Lung (tissue), 12 donors: ENCODE measurements around the gene NHSL1. TPM values are rescaled to one million over a fixed set of nuclear protein-coding genes. Genes with fewer than 3 reads are reported as not detected.

Experiments
- ATAC-seq: fragments of 200-7000 bp; cut with Tn5 transposase; one replicate; pipeline ENCODE4 v1.9.1; 2020; ENCODE audit warnings: moderate number of reproducible peaks; ENCODE audit not compliant: insufficient read depth, low FRiP score
- DNase-seq, 3 donors: peaks; one replicate each; pipeline ENCODE4 v3.0.0-alpha.2; 2013 to 2017
- H3K27ac ChIP-seq, 2 donors: one replicate each; pipeline ENCODE4 v1.5.1; 2013; ENCODE audit warnings: mild to moderate bottlenecking in 2 of 2, moderate library complexity in 2 of 2, control low read depth in 1 of 2, inconsistent platforms in 1 of 2, low read depth in 1 of 2, low read length in 1 of 2
- H3K27me3 ChIP-seq, 3 donors: one replicate each; pipeline ENCODE4 v1.5.1; 2013; ENCODE audit warnings: low read length in 2 of 3; ENCODE audit not compliant: control insufficient read depth in 3 of 3, insufficient read depth in 3 of 3
- H3K36me3 ChIP-seq, 4 donors: one replicate each; pipeline ENCODE4 v1.5.1; 2013; ENCODE audit warnings: low read length in 4 of 4, mild to moderate bottlenecking in 1 of 4, moderate library complexity in 1 of 4; ENCODE audit not compliant: control insufficient read depth in 4 of 4, insufficient read depth in 4 of 4
- H3K4me1 ChIP-seq, 5 donors: one replicate each; pipeline ENCODE4 v1.5.1; 2013; ENCODE audit warnings: low read length in 5 of 5, mild to moderate bottlenecking in 2 of 5, moderate library complexity in 1 of 5; ENCODE audit not compliant: control insufficient read depth in 5 of 5, insufficient read depth in 5 of 5
- H3K4me3 ChIP-seq: one replicate; pipeline ENCODE4 v1.5.1; 2013; ENCODE audit warnings: mild to moderate bottlenecking, control low read depth, moderate library complexity
- H3K9ac ChIP-seq, 2 donors: one replicate each; pipeline ENCODE4 v1.5.1; 2013; ENCODE audit warnings: low read length in 2 of 2, control low read depth in 1 of 2; ENCODE audit not compliant: insufficient read depth in 1 of 2
- H3K9me3 ChIP-seq, 4 donors: one replicate each; pipeline ENCODE4 v1.5.1; 2013; ENCODE audit warnings: low read length in 3 of 4, mild to moderate bottlenecking in 1 of 4, moderate library complexity in 1 of 4; ENCODE audit not compliant: control insufficient read depth in 4 of 4, insufficient read depth in 3 of 4
- CTCF ChIP-seq: IDR thresholded peaks from 2 replicates; pipeline ENCODE4 v1.5.1; 2012; ENCODE audit warnings: mild to moderate bottlenecking; ENCODE audit errors: control extremely low read depth, extremely low read depth
- WGBS, 2 donors: extraction: QIAGEN DNeasy Blood & Tissue Kit; methylation state at CpG; one replicate each; pipeline ENCODE4 v1.1.7; 2013; 5-methylcytosine and 5-hydroxymethylcytosine counted together
- polyA plus RNA-seq, 2 donors: library from polyadenylated mRNA; stranded (reverse); fragments of 200-250 nt; gene quantifications; one replicate each; pipeline ENCODE4 v1.2.1, GENCODE V29; 2013
- total RNA-seq, 2 donors: library from RNA; depleted of rRNA in 1 of 2; stranded (reverse); fragments of >200 nt in 1 of 2; gene quantifications; one replicate each; pipeline ENCODE4 v1.2.1, GENCODE V29; 2014 to 2021
- donor health status: control.
- donor health status: control.
- donor health status: Bipolar disorder and iron deficiency.
- donor health status: healthy.
- donor health status: DM: yes; HTN: yes; CAD: no.

Gene NHSL1
- total and polyA plus RNA-seq, 4 donors, result 5.2 to 53.7 (median 30.4) TPM

- peak in 2 of 3 donors; percentile 31 to 52 for DNase-seq
- H3K36me3 ChIP-seq, result no peaks in the 10 kb centered on the region
- H3K9ac ChIP-seq, result no peak overlapping the region
- H3K4me1 ChIP-seq, result peaks cover 3 to 79% (median 46%) of the 10 kb centered on the region in 5 donors
- 56 to 78% methylated on average over 4 of the region's 4 CpGs for WGBS, 2 donors
- H3K27me3 ChIP-seq, result no peaks in the 10 kb centered on the region
- no peaks in the 10 kb centered on the region for H3K9me3 ChIP-seq
- ATAC-seq, result no peak
- no peak for TF ChIP-seq CTCF
- peak overlapping the region; percentile 54 to 92 for H3K27ac ChIP-seq
- H3K4me3 ChIP-seq, result no peak overlapping the region
These were observed 41.2 kb upstream of the NHSL1 start for GRCh38 chr6:138540468-138540867.

- Histone ChIP-seq H3K36me3 (no peaks in the 10 kb centered on the region), H3K4me3 (no peak overlapping the region), H3K27ac (peak overlapping the region in 1 of 2 donors; percentile 92), H3K9ac (no peak overlapping the region), H3K27me3 (no peaks in the 10 kb centered on the region), H3K4me1 (peaks cover 3 to 73% (median 49%) of the 10 kb centered on the region in 5 donors), H3K9me3 (no peaks in the 10 kb centered on the region)
- no peak for TF ChIP-seq CTCF
- 9 to 13% methylated on average over 1 of the region's 1 CpG for WGBS, 2 donors
- DNase-seq (no peak), ATAC-seq (no peak)
These were observed 40.6 kb upstream of the NHSL1 start for GRCh38 chr6:138539876-138540275.

DNA sequence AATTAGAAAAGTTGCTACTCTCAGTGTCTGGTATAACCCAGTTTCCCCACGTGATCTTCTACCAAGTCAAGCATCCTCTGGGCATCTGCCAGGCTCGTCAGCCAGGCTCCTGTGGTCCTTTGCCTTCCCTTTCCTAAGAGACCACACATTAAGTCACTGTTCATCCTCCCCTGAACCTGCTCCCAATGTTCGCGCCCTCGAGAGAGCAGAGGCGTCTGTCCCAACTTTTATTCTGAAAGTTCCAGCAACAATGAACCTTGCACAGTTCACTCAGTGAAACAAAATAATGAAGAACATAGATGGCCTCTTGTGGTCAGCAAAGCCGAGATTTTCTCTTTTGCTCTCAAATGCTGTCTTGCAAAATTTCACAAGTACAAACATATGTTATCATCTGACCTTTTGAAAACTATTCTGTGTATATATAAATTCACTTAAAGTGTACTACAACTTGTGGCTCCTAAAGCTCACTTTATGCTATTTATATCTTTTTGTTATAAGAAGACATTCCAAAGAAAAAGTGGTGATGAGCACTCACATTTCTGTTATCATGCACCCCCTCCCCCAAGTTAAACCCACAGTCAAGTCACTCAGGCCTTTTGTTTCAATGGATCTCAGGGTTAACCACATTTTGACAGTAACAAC, 39.2 kb upstream of the NHSL1 start:
- no peaks in the 10 kb centered on the region for H3K9me3 ChIP-seq
- WGBS, 2 donors, result 68 to 71% methylated on average over 7 of the region's 7 CpGs
- peak overlapping the region; percentile 39 to 76 for H3K27ac ChIP-seq
- ATAC-seq (no peak), DNase-seq (peak; percentile 27 to 58 (median 55))
- no peaks in the 10 kb centered on the region for H3K27me3 ChIP-seq
- peaks cover 3 to 63% (median 44%) of the 10 kb centered on the region in 5 donors for H3K4me1 ChIP-seq
- no peak for TF ChIP-seq CTCF
- no peaks in the 10 kb centered on the region for H3K36me3 ChIP-seq
- H3K9ac ChIP-seq, result peak overlapping the region; percentile 30 to 45
- no peak overlapping the region for H3K4me3 ChIP-seq

DNA sequence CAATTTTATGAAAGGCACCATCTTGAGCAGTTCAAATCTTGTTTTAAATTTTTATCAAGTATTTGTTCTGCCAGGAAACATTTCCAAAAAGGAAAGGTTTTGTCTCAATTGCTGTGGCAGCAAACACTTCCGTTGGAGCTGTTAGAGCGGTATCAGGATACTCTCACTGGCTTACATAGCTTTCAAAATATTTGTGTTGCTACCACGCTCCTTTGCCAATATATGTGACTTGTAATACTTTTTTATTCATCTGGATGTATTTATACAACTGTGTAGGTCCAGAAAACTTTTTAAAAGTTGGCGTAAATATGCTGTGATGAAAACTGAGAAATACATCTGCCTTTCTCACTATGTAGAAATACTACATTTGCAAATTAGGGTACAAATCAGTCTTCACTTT, 37.8 kb upstream of the NHSL1 start:
- TF ChIP-seq CTCF, result no peak
- Histone ChIP-seq H3K36me3 (no peaks in the 10 kb centered on the region), H3K27ac (peak overlapping the region in 1 of 2 donors; percentile 60), H3K4me1 (peaks cover 3 to 56% (median 41%) of the 10 kb centered on the region in 5 donors), H3K9ac (no peak overlapping the region), H3K4me3 (no peak overlapping the region), H3K9me3 (no peaks in the 10 kb centered on the region), H3K27me3 (no peaks in the 10 kb centered on the region)
- DNase-seq (peak; percentile 26 to 87 (median 82)), ATAC-seq (no peak)
- WGBS, 2 donors, result 52 to 56% methylated on average over 4 of the region's 4 CpGs
